ENCODE data around the gene BRINP1. TPM values are rescaled to one million over a fixed set of nuclear protein-coding genes. Genes with fewer than 3 reads are reported as not detected.

BRINP1 gene
- total RNA-seq, 2 experiments from 2014 or later: not detected

GRCh38 chr9:119117409-119117808, 251.8 kb downstream of the BRINP1 start:
- no peaks in the 10 kb centered on the region for H3K27me3 Mint-ChIP-seq
- H3K4me3 ChIP-seq (ENCODE audit: low read length): no peak overlapping the region
- no peaks in the 10 kb centered on the region for H3K4me1 Mint-ChIP-seq (ENCODE audit: low read depth)
- CTCF ChIA-PET: no interaction called here
- ATAC-seq (ENCODE audit: poor library complexity) (no peak), DNase-seq (no peak)
- no peaks in the 10 kb centered on the region for H3K36me3 ChIP-seq (ENCODE audit: insufficient read depth, low read length)
- H3K27ac ChIP-seq (ENCODE audit: low read depth in 1 of 2, low read length in 2 of 2): no peak overlapping the region
- H3K27ac Mint-ChIP-seq: no peak overlapping the region
- peaks cover 0 to 6% of the 10 kb centered on the region in 2 experiments for H3K9me3 ChIP-seq (ENCODE audit: control insufficient read depth in 1 of 2, insufficient read depth in 1 of 2, low read length in 2 of 2)
- no peaks in the 10 kb centered on the region for H3K9me3 Mint-ChIP-seq
- no peak overlapping the region for H3K4me3 Mint-ChIP-seq
- no peaks in the 10 kb centered on the region for H3K36me3 Mint-ChIP-seq (ENCODE audit: low read depth)
- H3K4me1 ChIP-seq (ENCODE audit: insufficient read depth, low read length): no peaks in the 10 kb centered on the region
- POLR2A ChIA-PET: no interaction called here
- TF ChIP-seq CTCF (IDR thresholded peaks at IDR 0.05): no peak
- intact Hi-C loops (cut with DNase I, micrococcal nuclease): no loop called here
- H3K27me3 ChIP-seq (ENCODE audit: control insufficient read depth in 1 of 2, insufficient read depth in 2 of 2, low read length in 2 of 2): no peaks in the 10 kb centered on the region

Data from CD4-positive, alpha-beta T cell (primary cell).